Endothelial cell of umbilical vein (primary cell): ENCODE measurements around the gene TCAF2. TPM values are rescaled to one million over a fixed set of nuclear protein-coding genes. Genes with fewer than 3 reads are reported as not detected.
"Not testable (repeated sequence)": the region's sequence is repeated elsewhere in the genome, so short reads cannot be mapped to it uniquely, and the experiment has no call there.

Experiments used
- BruUV-seq: library from RNA; stranded (reverse); fragments of 400-500 nt; replicated peaks from 2 replicates; lab custom pipeline; 2021; lab: Mats Ljungman, UMichigan
- CTCF ChIA-PET: fragments of 300-600, 350-600 bp; sonication (Branson Sonifier 250); formaldehyde crosslinking; loops from one replicate; lab custom pipeline; 2021; ENCODE audit warnings: antibody characterized with exemption, inconsistent platforms; lab: Charles Lee
- POLR2A ChIA-PET: fragments of 300-600, 350-600 bp; sonication (Branson Sonifier 250); formaldehyde crosslinking; loops from one replicate; lab custom pipeline; 2021; ENCODE audit warnings: antibody characterized with exemption, inconsistent platforms; lab: Charles Lee
- DNase-seq: peaks from one replicate; pipeline ENCODE4 v3.0.0-alpha.2; 2011; ENCODE audit warnings: low read depth, low spot score
- FAIRE-seq: peaks from 2 replicates; lab custom pipeline; 2011; peaks lifted over from hg19 to GRCh38; lab: Jason Lieb, UNC
- H2AFZ ChIP-seq: 2 replicates; pipeline ENCODE4 v1.6.0; 2012; ENCODE audit warnings: low read depth, low read length, control low read depth, inconsistent platforms
- H3K27ac ChIP-seq: 2 replicates; pipeline ENCODE4 v1.5.1; 2011; ENCODE audit warnings: low read depth, mild to moderate bottlenecking, control low read depth, low read length, moderate library complexity; ENCODE audit not compliant: insufficient read depth
- H3K27me3 ChIP-seq, 2 experiments: 2 replicates each; pipeline versions ENCODE4 v1.6.0 to v1.6.1; 2011; ENCODE audit warnings: low read length in 2 of 2, mixed read lengths in 1 of 2; ENCODE audit not compliant: control insufficient read depth in 2 of 2, insufficient read depth in 2 of 2
- H3K36me3 ChIP-seq, 2 experiments: 2 replicates in 1 of 2; 3 replicates in 1 of 2; pipeline ENCODE4 v1.5.1; 2011; ENCODE audit warnings: low read length in 2 of 2, mild to moderate bottlenecking in 1 of 2, moderate library complexity in 1 of 2; ENCODE audit not compliant: control insufficient read depth in 2 of 2, insufficient read depth in 2 of 2; ENCODE audit errors: extremely low read depth in 1 of 2
- H3K4me1 ChIP-seq: 3 replicates; pipeline ENCODE4 v1.5.1; 2011; ENCODE audit warnings: mild to moderate bottlenecking, low read length; ENCODE audit not compliant: control insufficient read depth, insufficient read depth; ENCODE audit errors: extremely low read depth
- H3K4me2 ChIP-seq: 2 replicates; pipeline ENCODE4 v1.6.1; 2011; ENCODE audit warnings: low read length, control low read depth, mixed read lengths; ENCODE audit not compliant: insufficient read depth
- H3K4me3 ChIP-seq, 3 experiments: fragments of 200-600 bp in 1 of 3; sonication (generic), shearing (Covaris generic) in 1 of 3; replicated peaks in 1 of 3; 2 replicates each; pipeline ENCODE4 v1.5.1; 2011 to 2016; ENCODE audit warnings: control low read depth in 3 of 3, low read length in 3 of 3, mild to moderate bottlenecking in 2 of 3, inconsistent platforms in 1 of 3, low read depth in 1 of 3, moderate library complexity in 1 of 3; ENCODE audit not compliant: insufficient read depth in 1 of 3
- H3K79me2 ChIP-seq: 2 replicates; pipeline ENCODE4 v1.6.0; 2012; ENCODE audit warnings: low read length, inconsistent platforms; ENCODE audit not compliant: control insufficient read depth, insufficient read depth
- H3K9ac ChIP-seq: replicated peaks from 2 replicates; pipeline ENCODE3; 2011; ENCODE audit warnings: low read length, control low read depth; ENCODE audit not compliant: insufficient read depth; ENCODE audit errors: extremely low read depth
- H3K9me1 ChIP-seq: replicated peaks from 3 replicates; pipeline ENCODE4 v1.6.0; 2011; ENCODE audit warnings: mild to moderate bottlenecking, low read length; ENCODE audit not compliant: control insufficient read depth, insufficient read depth; ENCODE audit errors: extremely low read depth
- H3K9me3 ChIP-seq: replicated peaks from 2 replicates; pipeline ENCODE4 v1.5.1; 2012; ENCODE audit warnings: low read length, inconsistent platforms; ENCODE audit not compliant: control insufficient read depth, insufficient read depth
- H4K20me1 ChIP-seq: replicated peaks from 2 replicates; pipeline ENCODE3; 2011; ENCODE audit warnings: mild to moderate bottlenecking, low read length; ENCODE audit not compliant: control insufficient read depth, insufficient read depth; ENCODE audit errors: extremely low read depth
- dilution Hi-C: fragments of 300-500 bp; cut with MboI; formaldehyde crosslinking; loops from one replicate; pipeline ENCODE4 v1.15.0; 2019; ENCODE audit warnings: low sequenced_read_pairs; ENCODE audit not compliant: extremely low pct_ligation_motif_present
- intact Hi-C: fragments of 100-400 bp; cut with micrococcal nuclease; formaldehyde crosslinking; loops from one replicate; pipeline ENCODE4 v1.10.0; 2022
- polyA plus RNA-seq, 4 experiments: library from polyadenylated mRNA; depleted of rRNA in 3 of 4; stranded (reverse) in 3 of 4; unstranded in 1 of 4; fragments of >200 nt; gene quantifications; 2 replicates each; pipeline versions ENCODE4 v1.2.1 to v1.2.3, GENCODE V29; 2011 to 2012; ENCODE audit warnings: missing spikeins in 1 of 4
- total RNA-seq: library from RNA; stranded (reverse); gene quantifications from 2 replicates; pipeline ENCODE4 v1.2.3, GENCODE V29; 2021

The TCAF2 gene
- total and polyA plus RNA-seq, 2 donors (not counting 3 experiments of a cell fraction or from before 2014, with no cell fraction given): 6.9 to 7.1 TPM

- H3K9me3 ChIP-seq, H3K27ac ChIP-seq, POLR2A ChIA-PET, H3K9me1 ChIP-seq, DNase-seq, H2AFZ ChIP-seq, H3K79me2 ChIP-seq, dilution Hi-C loops, H4K20me1 ChIP-seq, H3K4me2 ChIP-seq, intact Hi-C loops, BruUV-seq, H3K9ac ChIP-seq, CTCF ChIA-PET, FAIRE-seq, H3K36me3 ChIP-seq, H3K27me3 ChIP-seq, H3K4me1 ChIP-seq, H3K4me3 ChIP-seq: not testable (repeated sequence)
These were observed 3.6 kb upstream of the TCAF2 start for GRCh38 chr7:143617204-143617603.

DNA sequence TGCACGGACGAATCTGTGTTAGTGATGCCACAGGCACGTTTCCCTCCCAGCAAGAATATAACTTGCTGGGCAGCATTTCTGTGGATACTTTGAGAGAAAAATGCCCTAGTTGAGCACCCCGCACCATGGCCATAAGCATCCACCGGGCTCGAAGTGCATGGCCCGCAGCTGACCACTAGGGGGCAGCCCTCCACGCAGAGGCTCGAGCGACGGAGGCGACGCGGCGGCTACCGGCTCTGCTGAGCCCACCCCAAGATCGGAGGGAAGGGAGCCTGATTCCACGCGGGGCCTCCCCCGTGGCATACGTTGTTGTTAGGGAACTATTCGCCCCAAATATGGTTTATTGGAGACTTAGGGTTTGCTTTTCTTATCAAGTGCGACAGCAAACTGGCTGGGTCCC, 716 bp upstream of the TCAF2 start:
- H3K36me3 ChIP-seq, H3K4me3 ChIP-seq, CTCF ChIA-PET, POLR2A ChIA-PET, dilution Hi-C loops, H3K4me2 ChIP-seq, H3K27me3 ChIP-seq, H3K9ac ChIP-seq, H3K27ac ChIP-seq, intact Hi-C loops, H3K9me1 ChIP-seq, H2AFZ ChIP-seq, H3K4me1 ChIP-seq, DNase-seq, H3K9me3 ChIP-seq, H4K20me1 ChIP-seq, H3K79me2 ChIP-seq: not testable (repeated sequence)
- FAIRE-seq: peak; percentile 72
- TSS peak; percentile 46 for BruUV-seq

DNA sequence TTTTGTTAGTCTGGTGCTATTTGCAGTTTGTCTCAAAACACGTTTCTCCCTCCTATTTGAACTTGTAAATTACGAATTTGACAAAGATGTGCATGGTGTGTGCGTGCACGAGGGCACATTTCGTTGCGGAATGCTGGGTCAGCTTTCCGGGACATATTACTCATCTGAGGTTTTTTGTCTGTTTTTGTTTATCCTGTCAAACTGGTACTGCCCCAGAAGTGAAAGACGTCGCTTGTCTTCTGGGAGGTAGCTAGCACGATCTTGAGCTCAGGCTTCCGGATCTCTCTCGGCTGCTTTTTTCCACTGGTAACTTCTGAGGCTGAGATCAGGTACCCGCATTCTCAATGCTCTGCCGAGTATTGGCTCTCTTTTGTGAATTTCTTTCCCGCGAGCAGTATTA, 401 bp downstream of the TCAF2 start:
- H3K4me1 ChIP-seq, H2AFZ ChIP-seq, CTCF ChIA-PET, FAIRE-seq, dilution Hi-C loops, intact Hi-C loops, H3K27me3 ChIP-seq, DNase-seq, H3K9me1 ChIP-seq, H3K4me2 ChIP-seq, H3K9ac ChIP-seq, H3K36me3 ChIP-seq, H4K20me1 ChIP-seq, BruUV-seq, H3K4me3 ChIP-seq, POLR2A ChIA-PET, H3K79me2 ChIP-seq, H3K27ac ChIP-seq, H3K9me3 ChIP-seq: not testable (repeated sequence)

GRCh38 chr7:143622130-143622529, 1.4 kb downstream of the TCAF2 start:
- intact Hi-C loops, H4K20me1 ChIP-seq, H3K9ac ChIP-seq, CTCF ChIA-PET, H3K9me1 ChIP-seq, H3K27me3 ChIP-seq, H3K79me2 ChIP-seq, H3K4me1 ChIP-seq, H3K4me2 ChIP-seq, H3K27ac ChIP-seq, POLR2A ChIA-PET, DNase-seq, H3K36me3 ChIP-seq, H2AFZ ChIP-seq, dilution Hi-C loops, FAIRE-seq, H3K4me3 ChIP-seq, H3K9me3 ChIP-seq, BruUV-seq: not testable (repeated sequence)
